ENCODE data around the gene TSC2. TPM values are rescaled to one million over a fixed set of nuclear protein-coding genes. Genes with fewer than 3 reads are reported as not detected.
"Not testable (repeated sequence)": the region's sequence is repeated elsewhere in the genome, so short reads cannot be mapped to it uniquely, and the experiment has no call there.

TSC2 gene
- polyA plus RNA-seq, 3 donors = 11.7 to 95.1 (median 20.8) TPM

- 97% methylated on average over 7 of the region's 35 CpGs for WGBS (ENCODE audit: insufficient coverage)
- H3K36me3 ChIP-seq (replicated peaks in 1 of 2; ENCODE audit: control insufficient read depth in 1 of 2, insufficient read depth in 2 of 2, low read length in 2 of 2); H3K4me3 ChIP-seq (replicated peaks in 1 of 3; ENCODE audit: low read depth in 2 of 3, low read length in 3 of 3); H3K9me3 ChIP-seq (replicated peaks in 1 of 2; ENCODE audit: control insufficient read depth in 1 of 2, insufficient read depth in 1 of 2, low read length in 2 of 2); H3K9ac ChIP-seq (ENCODE audit: insufficient read depth, low read length, poor library complexity, severe bottlenecking); H3K27ac Mint-ChIP-seq; H3K4me1 Mint-ChIP-seq; H3K27me3 ChIP-seq (ENCODE audit: control insufficient read depth in 2 of 2, insufficient read depth in 2 of 2, low read length in 2 of 2); H3K27ac ChIP-seq (ENCODE audit: low read depth in 1 of 2, low read length in 2 of 2); H4K20me1 ChIP-seq (ENCODE audit: insufficient read depth, low read length); H3K4me1 ChIP-seq (ENCODE audit: control insufficient read depth in 1 of 2, insufficient read depth in 2 of 2, low read length in 2 of 2); intact Hi-C loops (cut with micrococcal nuclease); H3K27me3 Mint-ChIP-seq (ENCODE audit: low read depth in 3 of 3); H3K4me3 Mint-ChIP-seq; H2AFZ ChIP-seq (ENCODE audit: insufficient read depth, low read depth, low read length, poor library complexity, severe bottlenecking); H3K4me2 ChIP-seq (replicated peaks; ENCODE audit: extremely low read depth, low read length, poor library complexity, severe bottlenecking); DNase-seq; H3K79me2 ChIP-seq (ENCODE audit: insufficient read depth, low read length); H3K9me3 Mint-ChIP-seq: not testable (repeated sequence)
- peaks cover 7 to 14% of the 10 kb centered on the region in 2 donors for H3K36me3 Mint-ChIP-seq
Measured at GRCh38 chr16:2117960-2118722, 70.4 kb downstream of the TSC2 start.

GRCh38 chr16:2121325-2121724 lies 73.5 kb downstream of the TSC2 start:
- WGBS (ENCODE audit: insufficient coverage) = 90% methylated on average over 2 of the region's 9 CpGs
- H3K4me3 Mint-ChIP-seq, DNase-seq: not testable (repeated sequence)

GRCh38 chr16:2121853-2122252 lies 74.1 kb downstream of the TSC2 start:
- DNase-seq = no peak
- peaks cover 30% of the 10 kb centered on the region for H4K20me1 ChIP-seq (ENCODE audit: insufficient read depth, low read length)
- H3K4me2 ChIP-seq (replicated peaks; ENCODE audit: extremely low read depth, low read length, poor library complexity, severe bottlenecking) = no peak overlapping the region
- intact Hi-C loops (cut with micrococcal nuclease) = no loop called here
- no peaks in the 10 kb centered on the region for H3K36me3 ChIP-seq (replicated peaks in 1 of 2; ENCODE audit: control insufficient read depth in 1 of 2, insufficient read depth in 2 of 2, low read length in 2 of 2)
- Mint-ChIP-seq H3K36me3 (peaks cover 1 to 2% of the 10 kb centered on the region in 2 donors), H3K9me3 (no peaks in the 10 kb centered on the region), H3K4me3 (no peak overlapping the region), H3K27ac (no peak overlapping the region), H3K27me3 (ENCODE audit: low read depth in 3 of 3) (peaks cover 6 to 17% (median 7%) of the 10 kb centered on the region in 3 donors), H3K4me1 (peaks cover 19% of the 10 kb centered on the region)
- no peak overlapping the region for H3K9ac ChIP-seq (ENCODE audit: insufficient read depth, low read length, poor library complexity, severe bottlenecking)
- no peak overlapping the region for H3K4me3 ChIP-seq (replicated peaks in 1 of 3; ENCODE audit: low read depth in 2 of 3, low read length in 3 of 3)
- no peaks in the 10 kb centered on the region for H3K9me3 ChIP-seq (replicated peaks in 1 of 2; ENCODE audit: control insufficient read depth in 1 of 2, insufficient read depth in 1 of 2, low read length in 2 of 2)
- no peak overlapping the region for H3K27ac ChIP-seq (ENCODE audit: low read depth in 1 of 2, low read length in 2 of 2)
- no peak overlapping the region for H2AFZ ChIP-seq (ENCODE audit: insufficient read depth, low read depth, low read length, poor library complexity, severe bottlenecking)
- peaks cover 0 to 8% of the 10 kb centered on the region in 2 donors for H3K27me3 ChIP-seq (ENCODE audit: control insufficient read depth in 2 of 2, insufficient read depth in 2 of 2, low read length in 2 of 2)
- WGBS (ENCODE audit: insufficient coverage) = 92% methylated on average over 11 of the region's 19 CpGs
- peaks cover 16 to 20% of the 10 kb centered on the region in 2 donors for H3K4me1 ChIP-seq (ENCODE audit: control insufficient read depth in 1 of 2, insufficient read depth in 2 of 2, low read length in 2 of 2)
- no peaks in the 10 kb centered on the region for H3K79me2 ChIP-seq (ENCODE audit: insufficient read depth, low read length)
- TF ChIP-seq CTCF (IDR thresholded peaks at IDR 0.05) = no peak

More at GRCh38 chr16:2121325-2121724, 73.5 kb downstream of the TSC2 start:
- H2AFZ ChIP-seq (ENCODE audit: insufficient read depth, low read depth, low read length, poor library complexity, severe bottlenecking); H3K9me3 ChIP-seq (replicated peaks in 1 of 2; ENCODE audit: control insufficient read depth in 1 of 2, insufficient read depth in 1 of 2, low read length in 2 of 2); intact Hi-C loops (cut with micrococcal nuclease); H3K36me3 Mint-ChIP-seq; H3K27ac ChIP-seq (ENCODE audit: low read depth in 1 of 2, low read length in 2 of 2); H3K9me3 Mint-ChIP-seq; H3K79me2 ChIP-seq (ENCODE audit: insufficient read depth, low read length); H3K27me3 ChIP-seq (ENCODE audit: control insufficient read depth in 2 of 2, insufficient read depth in 2 of 2, low read length in 2 of 2); H3K36me3 ChIP-seq (replicated peaks in 1 of 2; ENCODE audit: control insufficient read depth in 1 of 2, insufficient read depth in 2 of 2, low read length in 2 of 2); H3K4me2 ChIP-seq (replicated peaks; ENCODE audit: extremely low read depth, low read length, poor library complexity, severe bottlenecking); H3K9ac ChIP-seq (ENCODE audit: insufficient read depth, low read length, poor library complexity, severe bottlenecking); H3K4me3 ChIP-seq (replicated peaks in 1 of 3; ENCODE audit: low read depth in 2 of 3, low read length in 3 of 3); H3K27ac Mint-ChIP-seq: not testable (repeated sequence)
- peaks cover 16% of the 10 kb centered on the region for H3K4me1 Mint-ChIP-seq
- peaks cover 25% of the 10 kb centered on the region for H4K20me1 ChIP-seq (ENCODE audit: insufficient read depth, low read length)
- H3K4me1 ChIP-seq (ENCODE audit: control insufficient read depth in 1 of 2, insufficient read depth in 2 of 2, low read length in 2 of 2) = peaks cover 16 to 20% of the 10 kb centered on the region in 2 donors
- H3K27me3 Mint-ChIP-seq (ENCODE audit: low read depth in 3 of 3) = peaks cover 6 to 17% (median 7%) of the 10 kb centered on the region in 3 donors

Measured in CD14-positive monocyte (primary cell).